NCI-H2029 treated with DMSO at 0.1 percent for 48 hours (cell line): ENCODE results near the gene C20orf144.
"Not testable (repeated sequence)": the region's sequence is repeated elsewhere in the genome, so short reads cannot be mapped to it uniquely, and the experiment has no call there.

Source experiments
- DNase-seq: peaks from one replicate; lab custom pipeline; 2025; lab: John Stamatoyannopoulos, UW

Gene C20orf144

GRCh38 chr20:33662172-33662571 is at the start of gene C20orf144:
TSS of gene C20orf144 (plus strand) at chr20:33662327. CDS start at chr20:33662346, 19 bp downstream.
- DNase-seq, result no peak

- DNase-seq, result no peak
These were observed 40.3 kb upstream of the C20orf144 start for GRCh38 chr20:33621717-33622400.

- no peak for DNase-seq
These were observed 39.3 kb upstream of the C20orf144 start for GRCh38 chr20:33622705-33623365.

- DNase-seq, result no peak
These were observed 37.7 kb upstream of the C20orf144 start for GRCh38 chr20:33624399-33624798.

GRCh38 chr20:33626190-33626589 is 35.9 kb upstream of the C20orf144 start:
- no peak for DNase-seq

GRCh38 chr20:33627577-33628216 is 34.4 kb upstream of the C20orf144 start:
- no peak for DNase-seq

- DNase-seq, result no peak
These were observed 32.6 kb upstream of the C20orf144 start for GRCh38 chr20:33629533-33629932.

GRCh38 chr20:33629979-33630378 is 32.1 kb upstream of the C20orf144 start:
- DNase-seq, result no peak

- no peak for DNase-seq
These were observed 31.6 kb upstream of the C20orf144 start for GRCh38 chr20:33630507-33630906.

- DNase-seq, result not testable (repeated sequence)
These were observed 30.2 kb upstream of the C20orf144 start for GRCh38 chr20:33631910-33632309.

- no peak for DNase-seq
These were observed 26.8 kb upstream of the C20orf144 start for GRCh38 chr20:33635341-33635740.

GRCh38 chr20:33636776-33637175 is 25.4 kb upstream of the C20orf144 start:
- no peak for DNase-seq

- no peak for DNase-seq
These were observed 21.8 kb upstream of the C20orf144 start for GRCh38 chr20:33640287-33640686.

GRCh38 chr20:33644313-33645071 is 17.6 kb upstream of the C20orf144 start:
- DNase-seq, result no peak

- no peak for DNase-seq
These were observed 17.1 kb upstream of the C20orf144 start for GRCh38 chr20:33645072-33645358.

- DNase-seq, result no peak
These were observed 16.7 kb upstream of the C20orf144 start for GRCh38 chr20:33645396-33645795.

- DNase-seq, result no peak
These were observed 15.9 kb upstream of the C20orf144 start for GRCh38 chr20:33646191-33646590.

GRCh38 chr20:33646959-33647602 is 15.0 kb upstream of the C20orf144 start:
- not testable (repeated sequence) for DNase-seq

GRCh38 chr20:33647603-33648395 is 14.3 kb upstream of the C20orf144 start:
- DNase-seq, result peak; percentile 68

GRCh38 chr20:33648396-33649004 is 13.6 kb upstream of the C20orf144 start:
- no peak for DNase-seq

GRCh38 chr20:33649201-33649681 is 12.9 kb upstream of the C20orf144 start:
- DNase-seq, result peak; percentile 80
